IPS-NIHi11 (cell line): ENCODE results near the gene LEP.
"Not testable (repeated sequence)": the region's sequence is repeated elsewhere in the genome, so short reads cannot be mapped to it uniquely, and the experiment has no call there.

ENCODE experiments used
- DNase-seq: peaks from one replicate; pipeline ENCODE4 v3.0.0; 2012; ENCODE audit warnings: mixed read lengths, low spot score

The LEP gene

DNA sequence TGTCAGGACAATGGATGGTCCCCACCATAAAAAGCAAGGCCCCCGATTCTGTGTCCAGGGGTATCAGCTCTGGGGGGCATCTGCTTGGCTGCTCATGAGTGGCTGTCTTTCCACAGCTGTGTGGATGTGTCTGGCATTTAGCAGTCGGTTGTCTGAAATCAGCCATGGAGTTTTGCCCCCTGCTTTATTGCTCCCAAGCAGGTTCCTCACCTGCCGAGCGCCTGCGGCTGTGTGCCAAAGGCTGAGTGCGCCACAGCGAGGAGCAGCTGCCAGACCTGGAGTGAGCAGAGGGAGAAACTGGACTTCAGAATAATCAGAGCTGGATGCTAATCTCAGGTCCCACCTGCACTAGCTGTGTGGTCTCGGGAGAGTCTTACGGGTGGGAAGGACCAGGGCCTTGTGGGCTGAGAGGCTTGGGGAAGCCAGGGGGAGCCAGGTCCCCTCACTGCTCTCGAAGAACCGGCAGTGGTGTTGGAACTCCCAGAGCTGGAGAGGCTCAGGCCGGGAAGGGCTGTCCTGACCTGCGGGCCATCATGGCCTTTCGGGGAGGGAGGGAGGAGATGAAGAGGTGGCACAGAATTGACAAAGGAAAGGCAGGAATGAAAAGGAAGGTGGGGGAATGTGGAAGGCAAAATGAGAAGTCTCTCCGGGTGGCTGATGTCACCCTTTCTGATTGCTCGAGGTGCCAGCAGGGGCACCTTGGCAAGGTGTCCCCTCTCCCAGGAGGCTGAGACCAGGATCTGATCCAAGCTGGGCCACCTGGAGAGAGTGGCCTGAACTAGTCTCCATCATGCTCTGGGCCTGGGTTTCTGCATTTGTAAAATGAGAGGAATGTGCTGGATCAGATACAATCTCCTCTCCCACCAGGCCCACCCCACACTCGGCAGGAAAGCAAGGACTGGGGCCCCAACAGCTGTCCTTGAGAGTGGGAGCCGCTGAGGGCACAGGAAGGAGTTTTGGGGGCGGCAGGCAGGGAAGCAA lies 30.2 kb upstream of the LEP start:
- no peak for DNase-seq

GRCh38 chr7:128211626-128212025 lies 29.5 kb upstream of the LEP start:
- no peak for DNase-seq

DNA sequence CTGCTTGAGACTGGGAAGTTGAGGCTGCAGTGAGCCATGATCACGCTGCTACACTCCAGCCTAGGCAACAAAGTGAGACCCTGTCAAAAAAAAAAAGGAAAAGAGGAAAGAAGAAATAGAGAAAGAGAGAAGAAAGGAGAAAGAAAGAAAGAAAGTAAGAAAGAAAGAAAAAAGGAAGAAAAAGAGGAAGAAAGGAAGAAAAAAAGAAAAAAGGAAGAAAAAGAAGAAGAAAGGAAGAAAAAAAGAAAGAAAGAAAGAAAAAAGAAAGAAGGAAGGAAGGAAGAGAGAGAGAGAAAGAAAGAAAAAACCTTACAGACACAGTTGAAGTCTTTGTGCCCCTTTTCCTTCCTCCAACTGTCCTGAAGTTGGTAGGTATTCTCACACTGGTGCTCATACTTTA lies 26.6 kb upstream of the LEP start:
- DNase-seq: no peak

- no peak for DNase-seq
Observed at GRCh38 chr7:128215281-128215680, 25.8 kb upstream of the LEP start.

- DNase-seq: no peak
Observed at GRCh38 chr7:128215739-128216138, 25.3 kb upstream of the LEP start.

DNA sequence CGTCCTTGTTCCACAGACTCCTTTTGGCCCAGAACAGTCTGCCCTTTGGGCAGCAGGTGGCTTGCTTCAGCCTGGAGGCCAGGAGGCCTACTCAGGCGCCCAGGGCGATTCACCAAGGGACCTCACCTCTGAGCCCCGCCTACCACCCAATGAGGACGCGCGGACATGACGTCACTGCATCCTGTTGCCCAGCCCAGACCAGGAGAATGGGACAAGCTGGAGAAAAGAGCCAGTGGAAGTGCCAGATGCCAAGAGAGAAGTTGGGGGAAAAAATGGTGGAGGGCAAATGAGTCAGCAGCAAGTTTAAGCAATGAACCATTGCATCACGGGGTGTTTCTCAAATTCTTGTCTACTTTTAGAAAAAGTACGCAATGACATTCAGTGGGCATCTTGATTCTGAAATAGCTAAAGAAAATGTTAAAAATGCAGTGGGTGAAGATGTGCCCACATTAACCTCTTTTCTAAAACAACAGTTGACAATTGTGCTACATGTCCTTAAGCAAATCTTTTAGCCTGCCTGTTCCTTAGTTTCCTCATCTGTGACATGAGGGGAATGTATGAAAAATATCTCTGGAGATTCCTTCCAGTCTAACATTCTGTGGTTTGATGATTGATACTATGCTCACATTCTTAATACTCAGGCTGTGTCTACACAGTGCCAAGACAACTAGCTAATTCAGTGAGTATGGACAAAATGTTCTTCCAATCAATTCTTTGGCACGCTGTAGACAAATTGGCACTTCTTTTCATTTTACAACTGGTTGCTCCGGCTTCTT lies 23.9 kb upstream of the LEP start:
- DNase-seq: peak; percentile 45

DNA sequence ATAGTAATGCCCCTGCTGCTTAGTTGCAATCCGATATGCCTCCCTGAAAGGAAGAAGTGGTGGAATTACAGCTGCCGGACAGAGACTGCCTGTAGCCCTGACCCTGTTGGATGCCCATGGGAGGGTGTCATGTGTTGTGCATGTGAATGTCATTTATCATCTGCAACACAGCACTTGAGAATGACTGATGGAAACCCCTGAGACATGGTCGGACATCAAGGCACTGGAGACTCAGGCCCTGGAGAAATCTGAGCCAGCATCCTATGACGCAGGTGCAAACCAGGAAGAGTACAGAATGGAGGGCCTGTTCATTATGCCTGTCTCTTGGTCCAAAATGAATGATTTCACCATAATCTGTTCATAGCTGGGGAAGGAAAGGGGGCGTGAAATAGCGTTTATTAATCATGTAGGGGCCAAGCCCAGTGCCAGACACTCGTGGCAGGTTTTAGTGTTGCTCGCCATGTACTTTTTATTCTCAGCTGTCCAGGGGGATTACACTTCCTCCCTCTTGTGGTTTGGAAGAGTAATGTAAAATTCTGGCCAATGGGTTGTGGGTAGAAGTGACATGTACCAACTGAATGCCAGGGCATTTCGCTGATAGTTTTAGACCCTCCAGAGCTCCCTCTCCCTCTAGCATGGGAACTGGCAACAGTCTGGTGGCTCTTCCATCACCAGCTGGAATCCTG lies 23.0 kb upstream of the LEP start:
- no peak for DNase-seq

GRCh38 chr7:128219636-128220035 lies 21.4 kb upstream of the LEP start:
- no peak for DNase-seq

DNA sequence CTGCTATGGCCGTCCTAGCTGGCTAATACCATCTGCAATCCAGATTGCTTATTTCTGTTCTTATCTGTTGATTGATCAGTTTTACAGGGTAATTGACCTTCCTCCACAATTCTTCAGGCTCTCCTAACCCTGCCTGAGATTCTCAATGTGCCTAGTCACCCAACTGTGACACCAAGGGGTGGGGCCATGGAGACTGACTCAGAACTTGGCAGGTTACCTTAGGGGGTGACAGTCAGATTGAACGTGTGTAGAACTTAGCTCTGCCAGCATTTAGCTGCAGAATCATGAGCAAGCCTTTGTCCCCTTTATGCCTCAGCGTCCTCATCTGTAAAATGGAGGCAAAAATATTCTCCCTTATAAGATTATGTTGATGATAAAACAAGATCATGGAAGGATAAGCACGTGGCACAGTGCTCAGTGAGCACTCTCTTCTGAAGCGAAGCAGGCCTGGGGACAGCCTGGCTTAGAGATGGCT lies 19.1 kb upstream of the LEP start:
- DNase-seq: no peak

DNA sequence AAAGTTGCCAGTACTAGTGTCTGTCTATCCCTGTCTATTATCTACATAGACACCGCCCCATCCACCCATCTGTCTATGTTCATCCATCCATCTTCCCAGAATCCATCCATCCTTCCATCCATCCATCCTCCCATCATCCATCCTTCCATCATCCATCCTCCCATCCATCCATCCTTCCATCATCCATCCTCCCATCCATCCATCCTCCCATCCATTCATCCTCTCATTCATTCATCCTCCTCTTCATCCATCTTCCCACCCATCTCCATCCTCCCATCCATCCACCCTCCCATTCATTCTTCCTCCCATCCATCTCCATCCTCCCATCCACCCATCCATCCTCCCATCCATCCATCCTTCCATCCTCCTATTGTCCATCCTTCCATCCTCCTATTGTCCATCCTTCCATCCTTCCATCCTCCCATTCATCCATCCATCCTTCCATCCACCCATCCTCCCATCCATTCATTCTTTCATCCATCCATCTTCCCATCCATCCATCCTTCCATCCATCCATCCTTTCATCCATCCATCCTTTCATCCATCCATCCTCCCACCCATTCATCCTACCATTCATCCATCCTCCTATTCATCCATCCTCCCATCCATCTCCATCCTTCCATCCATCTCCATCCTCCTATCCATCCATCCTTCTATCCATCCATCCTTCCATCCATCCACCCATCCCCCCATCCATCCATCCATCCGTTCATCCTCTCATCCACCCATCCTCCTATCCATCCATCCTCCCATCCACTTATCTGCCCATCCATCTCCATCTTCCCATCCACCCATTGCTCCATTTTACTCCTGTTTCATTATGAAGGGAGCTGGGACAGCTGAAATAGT lies 14.7 kb upstream of the LEP start:
- DNase-seq: no peak

GRCh38 chr7:128227271-128227670 lies 13.8 kb upstream of the LEP start:
- DNase-seq: no peak

- DNase-seq: no peak
Observed at GRCh38 chr7:128231021-128231420, 10.1 kb upstream of the LEP start.

DNA sequence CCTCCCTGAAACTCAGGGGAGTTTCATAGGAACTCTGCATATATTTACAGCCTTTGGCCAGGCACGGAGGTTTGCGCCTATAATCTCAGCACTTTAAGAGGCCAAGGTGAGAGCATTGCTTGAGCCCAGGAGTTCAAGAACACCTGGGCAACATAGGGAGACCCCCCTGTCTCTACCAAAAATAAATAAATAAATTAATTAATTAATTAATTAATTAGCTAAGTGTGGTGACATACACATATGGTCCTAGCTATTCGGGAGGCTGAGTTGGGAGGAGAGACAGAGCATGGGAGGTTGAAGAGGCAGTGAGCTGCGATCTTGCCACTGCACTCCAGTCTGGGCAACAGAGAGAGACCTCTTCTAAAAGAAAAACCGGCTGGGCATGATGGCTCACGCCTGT lies 9.4 kb upstream of the LEP start:
- no peak for DNase-seq

- DNase-seq: no peak
Observed at GRCh38 chr7:128233471-128233870, 7.6 kb upstream of the LEP start.

DNA sequence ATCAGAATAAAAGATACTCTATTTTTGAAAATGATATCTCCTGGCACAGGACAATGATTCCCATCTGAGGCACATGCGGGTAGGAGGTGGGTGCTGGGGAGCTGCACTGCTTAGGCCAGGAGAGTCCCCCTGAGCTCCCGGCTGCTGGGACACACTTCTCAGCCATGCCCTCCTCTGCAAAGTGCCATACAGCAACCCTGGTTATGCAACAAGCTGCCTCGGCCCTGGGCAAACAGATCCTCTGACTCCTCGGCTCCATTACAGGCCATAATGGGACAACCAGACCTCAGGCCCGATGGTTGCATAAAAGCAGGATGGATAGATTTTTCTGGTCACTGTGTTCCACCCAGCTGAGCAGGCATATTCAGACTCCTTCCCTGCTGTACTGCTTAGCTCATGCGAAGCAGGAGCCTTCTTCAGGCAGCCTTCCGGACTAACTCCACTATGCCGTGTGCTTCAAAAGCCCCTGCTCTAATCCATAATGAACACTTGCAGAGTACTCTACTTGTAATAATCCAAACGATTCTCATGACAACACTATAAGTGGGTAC lies 6.5 kb upstream of the LEP start:
- DNase-seq: no peak

- DNase-seq: no peak
Observed at GRCh38 chr7:128235471-128235870, 5.6 kb upstream of the LEP start.

GRCh38 chr7:128236924-128237586 lies 4.0 kb upstream of the LEP start:
- DNase-seq: no peak

DNA sequence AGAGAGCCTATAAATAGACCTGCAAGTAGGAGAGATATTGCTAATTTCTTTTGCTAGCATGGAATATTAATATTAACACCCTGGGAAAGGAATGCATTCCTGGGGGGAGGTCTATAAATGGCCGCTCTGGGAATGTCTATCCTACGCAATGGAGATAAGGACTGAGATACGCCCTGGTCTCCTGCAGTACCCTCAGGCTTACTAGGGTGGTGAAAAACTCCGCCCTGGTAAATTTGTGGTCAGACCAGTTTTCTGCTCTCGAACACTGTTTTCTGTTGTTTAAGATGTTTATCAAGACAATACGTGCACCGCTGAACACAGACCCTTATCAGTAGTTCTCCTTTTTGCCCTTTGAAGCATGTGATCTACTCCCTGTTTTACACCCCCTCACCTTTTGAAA lies 1.9 kb upstream of the LEP start:
- DNase-seq: not testable (repeated sequence)

DNA sequence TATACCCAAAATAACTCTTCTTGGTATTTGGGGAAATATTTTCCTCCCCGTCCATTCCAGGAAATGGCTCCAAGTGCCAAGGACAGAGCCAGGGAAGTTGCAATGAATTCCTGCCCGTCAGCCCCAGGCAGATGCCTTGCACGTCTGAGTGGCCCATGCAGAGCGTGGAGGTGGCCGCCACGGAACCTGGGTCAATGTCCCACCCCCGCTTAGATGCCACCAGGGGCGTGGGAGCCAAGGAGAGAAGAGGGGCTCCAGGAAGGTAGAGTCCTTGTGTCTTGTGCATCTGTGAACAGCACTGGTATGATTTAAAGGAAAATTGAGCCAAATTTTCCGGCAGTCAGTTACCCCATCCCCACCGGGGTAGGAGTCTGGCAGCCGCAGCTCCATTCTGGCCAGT lies 1.6 kb downstream of the LEP start:
- no peak for DNase-seq

DNA sequence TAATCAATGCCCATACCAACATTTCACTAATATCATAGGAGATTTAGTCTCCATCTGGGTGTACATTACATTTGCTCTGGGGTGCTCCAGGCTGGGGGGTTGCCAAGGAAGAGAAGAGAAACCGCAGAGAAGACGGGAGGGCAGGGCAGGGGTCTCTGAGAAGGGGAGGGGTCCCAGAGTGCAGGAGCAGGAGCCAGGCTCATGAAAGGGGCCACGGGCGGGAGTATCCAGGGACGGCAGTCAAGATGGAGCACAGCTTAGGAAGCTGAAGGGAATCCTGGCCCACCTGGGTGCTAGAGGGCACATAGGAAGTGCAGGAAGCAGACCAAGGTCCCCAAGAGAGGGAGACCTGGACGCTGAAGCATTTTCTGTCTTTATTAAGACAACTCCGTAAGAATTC lies 2.2 kb downstream of the LEP start:
- no peak for DNase-seq

DNA sequence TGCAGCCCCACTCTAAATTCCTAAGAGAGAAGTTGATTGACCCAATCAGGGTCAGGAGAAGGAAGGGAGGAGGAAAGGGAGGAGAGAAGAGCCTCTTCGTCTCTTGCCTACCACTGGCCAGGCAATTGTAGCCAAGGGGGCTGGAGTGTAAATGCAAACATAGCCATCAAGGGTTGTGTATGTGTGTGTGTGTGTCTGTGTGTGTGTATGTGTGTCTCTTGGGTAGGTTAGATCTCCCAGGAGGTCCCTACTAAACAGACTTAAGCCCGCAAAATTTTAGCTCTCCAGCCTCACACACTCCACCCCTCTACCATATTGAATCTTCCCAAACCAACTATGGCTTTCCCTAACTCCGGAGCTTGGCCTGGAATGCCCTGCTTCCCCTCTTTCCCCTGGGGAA lies 3.8 kb downstream of the LEP start:
- no peak for DNase-seq
